Neuron (in vitro differentiated cells): Measurements from ENCODE around the gene TMEM163.

Experiments used
- H2AFZ ChIP-seq: one replicate; pipeline ENCODE4 v1.6.1; 2013; ENCODE audit warnings: low read depth, mild to moderate bottlenecking, inconsistent platforms, low read length, moderate library complexity
- H3K27me3 ChIP-seq: one replicate; pipeline ENCODE4 v1.6.1; 2013; ENCODE audit warnings: low read length; ENCODE audit not compliant: insufficient read depth
- H3K36me3 ChIP-seq: one replicate; pipeline ENCODE4 v1.6.1; 2013; ENCODE audit warnings: low read length; ENCODE audit not compliant: insufficient read depth
- H3K4me1 ChIP-seq: one replicate; pipeline ENCODE4 v1.6.1; 2013; ENCODE audit warnings: low read length; ENCODE audit not compliant: insufficient read depth
- H3K4me3 ChIP-seq: 2 replicates; pipeline ENCODE4 v1.5.1; 2013; ENCODE audit warnings: mild to moderate bottlenecking, low read length, moderate library complexity
- H3K9me3 ChIP-seq: one replicate; pipeline ENCODE4 v1.6.1; 2013; ENCODE audit warnings: low read length

TMEM163 gene

DNA sequence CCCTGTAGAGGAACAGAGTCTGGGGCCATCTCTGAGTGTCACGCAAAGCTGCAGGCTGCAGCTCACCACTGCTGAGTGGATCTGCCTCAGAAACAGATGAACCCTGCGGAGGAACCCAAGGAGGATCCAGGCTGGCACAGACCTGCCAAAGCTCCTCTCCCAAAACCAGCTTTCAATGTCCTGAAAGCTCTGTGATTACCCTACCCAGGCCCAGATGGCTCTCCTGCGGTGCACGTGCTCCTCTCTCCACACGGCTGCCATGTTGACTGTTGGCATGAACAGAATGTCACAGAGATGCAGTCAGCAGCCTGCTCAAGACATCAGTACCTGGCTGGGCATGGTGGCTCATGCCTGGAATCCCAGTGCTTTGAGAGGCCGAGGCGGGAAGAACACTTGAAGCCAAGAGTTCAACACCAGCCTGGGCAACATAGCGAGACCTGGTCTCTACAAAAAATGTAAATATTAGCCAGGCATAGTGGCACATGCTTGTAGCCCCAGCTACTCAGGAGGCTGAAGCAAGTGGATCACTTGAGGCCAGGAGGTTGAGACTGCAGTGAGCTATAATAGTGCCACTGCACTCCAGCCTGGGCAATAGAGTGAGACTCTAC lies 248.1 kb downstream of the TMEM163 start:
- Histone ChIP-seq H3K9me3 (no peaks in the 10 kb centered on the region), H3K27me3 (no peaks in the 10 kb centered on the region), H2AFZ (no peak overlapping the region), H3K4me1 (no peaks in the 10 kb centered on the region), H3K36me3 (no peaks in the 10 kb centered on the region), H3K4me3 (no peak overlapping the region)

DNA sequence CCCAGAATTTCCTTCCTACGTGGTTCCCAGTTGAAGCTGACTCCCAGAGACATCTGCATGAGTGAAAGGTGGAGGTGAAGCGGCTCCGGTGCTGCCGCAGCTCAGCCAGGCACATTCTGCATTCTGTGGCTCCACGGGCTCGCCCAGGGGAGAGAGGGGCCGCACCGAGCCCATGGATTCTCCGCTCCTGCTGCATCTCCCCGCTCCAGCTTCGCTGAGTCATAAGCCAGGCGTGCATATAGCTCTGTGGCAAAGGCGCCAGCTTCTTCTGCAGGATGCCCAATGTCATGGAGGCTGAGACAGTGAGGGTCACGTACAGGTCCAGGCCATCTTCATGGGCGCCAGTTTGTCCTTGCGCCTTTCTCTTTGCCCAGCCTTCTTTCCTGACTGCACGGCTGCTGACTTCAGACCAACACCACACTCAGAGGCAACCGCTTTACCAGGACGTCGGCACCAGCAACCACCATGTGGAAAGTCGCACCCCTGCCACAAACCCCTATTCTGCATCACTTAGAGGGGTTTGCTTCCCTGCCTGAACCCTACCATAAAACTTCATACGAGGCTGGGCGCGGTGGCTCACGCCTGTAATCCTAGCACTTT lies 249.2 kb downstream of the TMEM163 start:
- no peak overlapping the region for H3K4me3 ChIP-seq
- no peaks in the 10 kb centered on the region for H3K36me3 ChIP-seq
- H2AFZ ChIP-seq: no peak overlapping the region
- H3K9me3 ChIP-seq: no peaks in the 10 kb centered on the region
- no peaks in the 10 kb centered on the region for H3K27me3 ChIP-seq
- no peaks in the 10 kb centered on the region for H3K4me1 ChIP-seq

DNA sequence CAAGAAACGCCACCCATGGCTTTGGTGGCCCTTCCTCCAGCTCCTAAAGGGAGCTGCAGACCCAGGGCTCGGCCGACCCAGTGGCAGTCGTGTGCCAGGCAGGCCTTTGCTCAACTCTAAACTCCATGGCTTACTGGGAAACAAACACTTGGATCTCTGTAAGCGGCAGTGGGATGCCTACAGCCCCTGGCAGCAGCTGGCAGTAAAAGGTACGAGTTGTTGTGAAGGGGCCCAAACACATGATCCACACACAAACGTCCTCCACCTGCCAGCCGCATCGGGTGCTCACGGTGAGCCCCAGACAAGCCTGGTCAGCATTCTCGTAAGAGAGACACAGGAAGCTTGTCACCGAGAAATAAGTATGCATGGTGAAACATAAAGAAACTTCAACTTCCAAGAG lies 250.0 kb downstream of the TMEM163 start:
- Histone ChIP-seq H3K36me3 (no peaks in the 10 kb centered on the region), H3K4me1 (no peaks in the 10 kb centered on the region), H3K4me3 (no peak overlapping the region), H2AFZ (no peak overlapping the region), H3K9me3 (no peaks in the 10 kb centered on the region), H3K27me3 (no peaks in the 10 kb centered on the region)

DNA sequence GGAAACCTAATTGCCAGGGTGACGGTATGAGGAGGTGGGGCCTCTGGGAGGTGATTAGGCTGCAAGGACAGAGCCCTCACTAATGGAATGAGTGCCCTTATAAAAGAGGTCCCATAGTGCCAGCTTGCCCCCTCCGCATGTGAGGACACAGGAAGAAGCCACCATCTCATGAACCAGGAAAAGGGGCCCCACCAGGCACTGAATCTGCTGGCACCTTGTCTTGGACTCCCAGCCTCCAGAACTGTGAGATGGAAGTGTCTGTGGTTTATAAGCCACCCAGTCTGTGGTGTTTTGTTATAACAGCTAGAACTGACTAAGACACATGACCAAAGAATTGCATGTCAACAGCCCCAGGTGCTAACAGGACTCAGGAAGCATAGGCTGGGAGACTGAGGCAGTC lies 250.6 kb downstream of the TMEM163 start:
- H3K4me3 ChIP-seq: no peak overlapping the region
- H3K27me3 ChIP-seq: no peaks in the 10 kb centered on the region
- H3K36me3 ChIP-seq: no peaks in the 10 kb centered on the region
- no peaks in the 10 kb centered on the region for H3K9me3 ChIP-seq
- no peak overlapping the region for H2AFZ ChIP-seq
- no peaks in the 10 kb centered on the region for H3K4me1 ChIP-seq

DNA sequence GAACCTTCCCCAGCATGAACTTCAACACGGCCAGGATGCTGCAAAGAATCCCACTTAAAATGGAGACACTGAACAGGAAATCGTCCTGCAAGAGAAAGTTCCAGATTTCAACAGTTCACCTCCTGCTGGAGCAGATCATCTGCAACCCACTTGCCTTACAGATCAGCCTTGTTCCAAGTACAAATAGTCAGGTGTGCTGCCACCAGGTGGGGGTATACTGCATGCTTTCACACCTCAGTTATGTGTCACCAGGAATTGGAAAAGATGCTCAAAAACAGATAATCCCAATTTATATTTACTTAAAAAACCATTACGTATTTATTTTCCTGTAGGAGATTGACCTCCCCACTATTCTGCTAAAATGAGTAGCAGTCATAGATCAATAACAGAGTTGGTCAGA lies 252.7 kb downstream of the TMEM163 start:
- H3K9me3 ChIP-seq: no peaks in the 10 kb centered on the region
- no peak overlapping the region for H2AFZ ChIP-seq
- H3K27me3 ChIP-seq: no peaks in the 10 kb centered on the region
- no peaks in the 10 kb centered on the region for H3K36me3 ChIP-seq
- no peaks in the 10 kb centered on the region for H3K4me1 ChIP-seq
- H3K4me3 ChIP-seq: no peak overlapping the region

DNA sequence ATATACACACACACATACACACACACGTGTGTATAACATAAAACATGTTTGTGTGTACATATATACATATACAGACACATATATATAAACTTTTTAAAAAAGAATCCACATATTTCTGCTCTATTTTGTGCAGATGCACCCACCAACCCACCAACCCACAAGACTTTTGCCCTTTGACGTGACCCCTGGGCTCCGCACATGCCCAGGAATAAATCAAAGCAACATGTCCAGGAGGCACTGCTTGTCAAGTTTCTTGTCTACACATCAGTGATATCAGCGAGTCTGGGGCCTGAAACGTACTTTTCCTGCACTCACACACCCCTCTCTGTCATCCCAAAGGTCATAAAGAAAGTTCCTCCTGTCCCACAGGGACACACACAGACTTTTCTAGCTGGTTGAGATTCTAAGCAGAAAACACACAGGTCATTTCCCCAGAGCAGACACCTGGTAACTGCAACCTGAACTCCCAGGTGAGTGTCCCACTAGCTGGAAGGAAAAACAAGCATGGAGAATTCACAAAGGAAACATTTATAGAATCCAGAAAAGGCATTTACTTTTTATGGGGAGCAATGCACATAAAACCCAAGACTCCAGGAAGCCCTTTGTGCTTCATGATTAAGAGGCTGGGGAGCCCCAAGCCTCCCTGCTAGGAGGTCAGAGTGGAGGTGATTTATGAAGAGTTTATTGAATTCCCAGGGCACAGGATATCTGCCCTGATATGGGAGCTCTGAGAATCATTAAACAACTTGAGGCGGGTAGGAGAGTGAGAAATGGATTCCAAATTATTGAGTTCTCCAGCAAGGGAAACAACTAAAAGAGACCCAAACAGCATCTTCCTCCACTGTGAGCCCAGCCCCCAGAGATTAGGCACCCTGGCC lies 253.3 kb downstream of the TMEM163 start:
- H3K27me3 ChIP-seq: no peaks in the 10 kb centered on the region
- H2AFZ ChIP-seq: no peak overlapping the region
- H3K36me3 ChIP-seq: no peaks in the 10 kb centered on the region
- H3K4me1 ChIP-seq: no peaks in the 10 kb centered on the region
- H3K4me3 ChIP-seq: no peak overlapping the region
- no peaks in the 10 kb centered on the region for H3K9me3 ChIP-seq

DNA sequence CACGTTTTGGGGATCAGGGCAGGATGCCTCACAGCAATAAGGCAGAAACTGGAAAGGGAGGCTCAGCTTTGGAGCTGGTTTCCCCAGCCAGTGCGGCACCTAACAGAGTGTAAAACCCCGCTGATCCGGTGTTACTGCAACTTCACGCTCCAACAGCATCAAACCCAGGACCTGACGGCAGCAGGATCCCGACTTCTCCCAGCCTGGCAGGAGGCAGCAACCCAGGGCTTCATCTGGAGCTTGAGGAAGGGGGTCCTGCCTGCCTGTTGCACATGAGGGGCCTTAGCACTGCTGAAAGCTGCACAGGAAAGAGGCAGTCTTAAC lies 255.1 kb downstream of the TMEM163 start:
- no peaks in the 10 kb centered on the region for H3K9me3 ChIP-seq
- no peaks in the 10 kb centered on the region for H3K4me1 ChIP-seq
- H3K36me3 ChIP-seq: no peaks in the 10 kb centered on the region
- H2AFZ ChIP-seq: no peak overlapping the region
- no peaks in the 10 kb centered on the region for H3K27me3 ChIP-seq
- H3K4me3 ChIP-seq: no peak overlapping the region

DNA sequence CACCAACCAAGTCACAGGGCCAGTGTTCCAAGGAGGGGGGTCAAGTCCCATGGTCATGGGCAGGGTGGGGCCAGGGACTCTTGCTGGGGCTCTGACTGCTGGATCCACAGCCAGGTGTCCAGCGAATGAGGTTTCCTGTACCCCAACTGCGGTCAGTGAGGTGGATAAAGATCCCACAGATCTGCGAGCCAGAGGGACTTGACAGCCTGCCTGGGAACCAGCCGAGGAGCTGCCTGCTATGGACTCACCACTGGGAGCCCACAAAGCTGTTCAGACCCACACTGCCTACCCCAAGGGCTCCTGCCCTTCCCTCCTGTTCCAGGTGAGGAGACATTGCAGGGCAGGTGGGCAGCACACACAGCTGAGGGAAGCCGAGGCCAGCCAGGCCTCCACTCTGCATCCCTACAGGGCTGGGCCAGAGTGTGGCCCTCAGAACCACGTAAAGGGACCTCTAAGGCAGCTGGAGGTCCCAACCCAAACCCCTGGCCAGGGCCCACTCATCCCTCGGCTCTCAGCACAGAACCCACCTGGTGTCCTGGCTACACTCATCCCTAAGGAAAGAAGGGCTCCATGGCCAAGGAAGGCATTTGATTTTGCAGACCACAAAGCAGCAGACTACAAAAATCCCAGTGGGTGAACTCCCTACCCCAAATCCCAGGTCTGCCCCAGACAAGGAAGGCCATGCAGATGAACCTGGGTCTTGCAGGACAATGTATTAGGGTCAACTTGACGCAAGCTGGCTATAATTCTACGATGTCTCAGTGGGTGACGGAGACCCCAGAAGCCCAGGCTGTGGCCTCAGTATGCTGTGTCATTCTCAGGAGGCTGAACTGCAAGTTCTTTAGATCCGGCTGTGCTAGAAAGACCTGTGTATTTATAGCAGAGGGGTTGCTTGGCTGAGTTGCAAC lies 255.8 kb downstream of the TMEM163 start:
- no peaks in the 10 kb centered on the region for H3K9me3 ChIP-seq
- no peak overlapping the region for H3K4me3 ChIP-seq
- H3K36me3 ChIP-seq: no peaks in the 10 kb centered on the region
- no peak overlapping the region for H2AFZ ChIP-seq
- H3K4me1 ChIP-seq: no peaks in the 10 kb centered on the region
- H3K27me3 ChIP-seq: no peaks in the 10 kb centered on the region

DNA sequence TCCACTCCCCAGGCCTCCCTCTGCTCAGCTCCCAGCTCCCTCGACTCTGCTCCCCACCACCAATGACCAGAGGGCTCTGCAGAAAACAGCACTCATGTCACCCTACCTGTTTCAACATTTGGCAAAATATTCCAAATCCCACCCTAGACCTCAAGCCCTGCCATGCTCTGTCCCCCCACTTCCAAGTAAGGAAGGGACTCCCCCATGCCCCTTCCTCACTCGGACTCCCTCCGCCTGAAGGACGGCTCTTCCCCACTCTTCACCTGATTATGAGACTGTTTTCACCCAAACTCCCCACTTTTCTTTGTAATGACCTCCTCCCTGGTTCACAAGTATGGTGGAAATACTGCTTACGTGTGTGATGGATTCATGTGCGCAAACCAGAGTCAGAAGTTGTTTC lies 256.5 kb downstream of the TMEM163 start:
- no peak overlapping the region for H3K4me3 ChIP-seq
- no peaks in the 10 kb centered on the region for H3K9me3 ChIP-seq
- no peaks in the 10 kb centered on the region for H3K4me1 ChIP-seq
- H3K27me3 ChIP-seq: no peaks in the 10 kb centered on the region
- H2AFZ ChIP-seq: no peak overlapping the region
- no peaks in the 10 kb centered on the region for H3K36me3 ChIP-seq

DNA sequence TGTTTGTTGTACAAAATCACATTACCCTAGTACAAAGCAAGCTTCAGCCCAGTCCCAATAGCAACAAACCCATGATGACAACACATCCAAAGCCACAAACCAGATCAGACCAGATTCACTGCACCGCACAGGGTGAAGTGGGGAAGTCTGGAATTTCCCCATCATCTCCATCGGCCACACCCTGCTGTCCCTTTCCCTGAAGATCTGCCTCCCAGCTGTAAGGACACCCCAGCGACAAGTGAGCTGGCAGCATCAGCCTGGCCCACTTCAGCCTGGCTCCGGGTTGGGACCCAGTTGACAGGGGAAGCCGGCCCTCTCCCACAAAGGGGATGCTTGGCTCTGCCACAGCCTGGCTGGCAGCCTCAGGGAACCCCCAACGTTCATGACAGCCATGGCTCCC lies 257.3 kb downstream of the TMEM163 start:
- Histone ChIP-seq H3K36me3 (no peaks in the 10 kb centered on the region), H3K27me3 (no peaks in the 10 kb centered on the region), H3K4me3 (no peak overlapping the region), H2AFZ (no peak overlapping the region), H3K9me3 (no peaks in the 10 kb centered on the region), H3K4me1 (no peaks in the 10 kb centered on the region)

DNA sequence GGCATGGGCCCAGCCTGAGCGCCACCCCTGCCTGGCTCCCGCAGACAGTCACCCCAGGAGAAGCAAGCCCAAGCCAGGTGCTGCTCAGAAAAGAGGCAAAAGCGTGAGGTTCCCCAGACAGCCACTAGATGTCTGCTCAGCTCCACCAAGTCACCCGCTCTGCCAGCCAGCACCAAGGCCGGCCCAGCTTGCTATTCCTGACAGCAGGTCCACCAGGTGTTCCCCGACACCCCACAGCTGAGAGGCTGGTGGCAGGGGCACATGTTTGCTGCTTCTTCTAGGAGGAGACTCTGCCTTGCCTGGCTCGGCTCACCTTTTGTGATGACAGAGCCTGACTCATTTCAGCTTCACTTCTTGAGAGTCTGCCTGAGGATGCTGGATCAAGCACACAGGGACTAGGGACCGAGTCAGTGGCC lies 258.2 kb downstream of the TMEM163 start:
- no peaks in the 10 kb centered on the region for H3K27me3 ChIP-seq
- H2AFZ ChIP-seq: no peak overlapping the region
- H3K9me3 ChIP-seq: no peaks in the 10 kb centered on the region
- no peaks in the 10 kb centered on the region for H3K4me1 ChIP-seq
- H3K4me3 ChIP-seq: no peak overlapping the region
- no peaks in the 10 kb centered on the region for H3K36me3 ChIP-seq

DNA sequence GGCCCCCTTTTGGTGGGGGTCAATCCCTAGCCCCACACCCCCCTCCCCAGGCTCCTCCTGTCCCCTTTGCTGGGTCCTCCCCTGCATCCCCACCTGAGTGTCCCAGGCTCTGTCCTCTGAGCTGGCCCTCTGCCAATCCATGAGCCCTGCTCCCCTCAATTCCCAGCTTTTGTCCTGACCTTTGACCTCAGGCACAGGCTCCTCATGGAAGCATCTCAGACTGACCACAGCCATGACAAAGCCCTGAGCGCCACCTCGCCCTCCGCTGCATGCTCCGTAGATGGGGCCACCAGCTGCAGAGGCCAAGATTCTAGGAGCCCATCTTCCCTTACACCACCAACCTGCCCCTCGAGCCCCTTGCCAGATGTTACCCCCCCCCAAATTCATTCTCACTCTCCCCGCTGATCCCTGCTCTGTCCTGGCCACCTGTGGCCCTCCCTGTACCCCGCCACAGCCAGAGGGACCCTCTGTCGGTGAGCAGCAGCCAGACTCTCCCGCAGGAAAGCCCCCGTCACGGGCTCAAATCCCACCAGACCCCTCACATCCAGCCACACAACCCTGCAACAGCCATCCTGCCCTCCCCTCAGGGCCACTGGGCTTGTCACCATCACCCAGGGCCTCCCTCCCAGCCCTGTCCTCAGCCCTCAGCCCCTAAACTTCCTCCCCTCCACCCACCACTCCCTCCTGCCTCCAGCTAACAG lies 258.9 kb downstream of the TMEM163 start:
- H2AFZ ChIP-seq: no peak overlapping the region
- no peak overlapping the region for H3K4me3 ChIP-seq
- no peaks in the 10 kb centered on the region for H3K27me3 ChIP-seq
- H3K4me1 ChIP-seq: no peaks in the 10 kb centered on the region
- H3K9me3 ChIP-seq: no peaks in the 10 kb centered on the region
- H3K36me3 ChIP-seq: no peaks in the 10 kb centered on the region
